Fibroblast of lung (primary cell): ENCODE data around the gene WDR64. TPM values are rescaled to one million over a fixed set of nuclear protein-coding genes. Genes with fewer than 3 reads are reported as not detected.

Source experiments
- DNase-seq, 2 donors: peaks; one replicate each; pipeline versions ENCODE4 v3.0.0 to v3.0.0-alpha.2; 2010; ENCODE audit warnings: low read depth in 2 of 2
- H2AFZ ChIP-seq: 2 replicates; pipeline ENCODE4 v1.5.1; 2012; ENCODE audit warnings: low read length, control low read depth, inconsistent platforms
- H3K27ac ChIP-seq: 2 replicates; pipeline ENCODE4 v1.5.1; 2011; ENCODE audit warnings: low read length, control low read depth; ENCODE audit not compliant: insufficient read depth
- H3K27me3 ChIP-seq: 2 replicates; pipeline ENCODE4 v1.5.1; 2011; ENCODE audit warnings: mild to moderate bottlenecking, low read length; ENCODE audit not compliant: control insufficient read depth, insufficient read depth
- H3K36me3 ChIP-seq: 2 replicates; pipeline ENCODE4 v1.5.1; 2011; ENCODE audit warnings: low read length; ENCODE audit not compliant: control insufficient read depth, insufficient read depth
- H3K4me1 ChIP-seq: 2 replicates; pipeline ENCODE4 v1.5.1; 2011; ENCODE audit warnings: low read length; ENCODE audit not compliant: control insufficient read depth, insufficient read depth; ENCODE audit errors: extremely low read depth
- H3K4me2 ChIP-seq: 2 replicates; pipeline ENCODE4 v1.5.1; 2011; ENCODE audit warnings: low read length, control low read depth; ENCODE audit not compliant: insufficient read depth; ENCODE audit errors: extremely low read depth
- H3K4me3 ChIP-seq, 4 experiments: fragments of 200-600 bp in 1 of 4; sonication (generic) in 1 of 4; replicated peaks in 1 of 4; 2 replicates each; pipeline ENCODE4 v1.5.1; 2011 to 2016; ENCODE audit warnings: low read length in 4 of 4, low read depth in 3 of 4, mild to moderate bottlenecking in 3 of 4, control low read depth in 2 of 4, inconsistent platforms in 1 of 4, mixed read lengths in 1 of 4; ENCODE audit not compliant: insufficient read depth in 1 of 4; ENCODE audit errors: control extremely low read depth in 1 of 4
- H3K79me2 ChIP-seq: 2 replicates; pipeline ENCODE4 v1.5.1; 2012; ENCODE audit warnings: mild to moderate bottlenecking, low read length, inconsistent platforms; ENCODE audit not compliant: control insufficient read depth, insufficient read depth
- H3K9ac ChIP-seq: 2 replicates; pipeline ENCODE4 v1.5.1; 2011; ENCODE audit warnings: mild to moderate bottlenecking, low read length, control low read depth; ENCODE audit not compliant: insufficient read depth
- H3K9me3 ChIP-seq: 2 replicates; pipeline ENCODE4 v1.5.1; 2012; ENCODE audit warnings: low read depth, low read length; ENCODE audit not compliant: control insufficient read depth, insufficient read depth
- H4K20me1 ChIP-seq: 2 replicates; pipeline ENCODE4 v1.5.1; 2011; ENCODE audit warnings: low read length; ENCODE audit not compliant: control insufficient read depth, insufficient read depth; ENCODE audit errors: extremely low read depth
- CTCF ChIP-seq, 2 donors: IDR thresholded peaks in 1 of 2; conservative IDR thresholded peaks in 1 of 2; 1 replicate in 1 of 2; 2 replicates in 1 of 2; pipeline ENCODE4 v1.5.1; 2011 to 2012; ENCODE audit warnings: low read length in 2 of 2, control low read depth in 1 of 2, inconsistent platforms in 1 of 2, low read depth in 1 of 2, mild to moderate bottlenecking in 1 of 2
- EZH2 ChIP-seq: IDR thresholded peaks from 2 replicates; pipeline ENCODE4 v1.5.1; 2012; ENCODE audit warnings: low read length, control low read depth, mild to moderate bottlenecking; ENCODE audit errors: missing control alignments
- polyA plus RNA-seq, 2 donors: library from polyadenylated mRNA; depleted of rRNA in 1 of 2; stranded (reverse) in 1 of 2; unstranded in 1 of 2; fragments of >200 nt; gene quantifications; 2 replicates each; pipeline ENCODE4 v1.2.1, GENCODE V29; 2011 to 2012; ENCODE audit warnings: missing spikeins in 1 of 2
- total RNA-seq: library from RNA; depleted of rRNA; stranded (reverse); fragments of >200 nt; gene quantifications from 2 replicates; pipeline ENCODE4 v1.2.1, GENCODE V29; 2014

WDR64 gene
- total and polyA plus RNA-seq, 2 donors (not counting 1 experiment from before 2014, with no cell fraction given) = not detected

GRCh38 chr1:241637046-241637590, 15.0 kb upstream of the WDR64 start:
- Histone ChIP-seq H3K9ac (no peak overlapping the region), H3K4me2 (peak overlapping the region; percentile 16), H3K4me1 (peaks cover 3% of the 10 kb centered on the region), H4K20me1 (no peaks in the 10 kb centered on the region), H3K4me3 (peak overlapping the region in 1 of 4 experiments; percentile 95), H3K79me2 (peaks cover 19% of the 10 kb centered on the region), H3K27ac (no peak overlapping the region), H3K27me3 (no peaks in the 10 kb centered on the region), H2AFZ (no peak overlapping the region), H3K36me3 (peaks cover 8% of the 10 kb centered on the region), H3K9me3 (no peaks in the 10 kb centered on the region)
- DNase-seq = peak in 1 of 2 donors; percentile 60
- TF ChIP-seq CTCF (conservative IDR thresholded peaks at IDR 0.05 in 1 of 2, IDR thresholded peaks at IDR 0.05 in 1 of 2; ENCODE audit: low read depth in 1 of 2, low read length in 2 of 2) (no peak), EZH2 (no peak)

- Histone ChIP-seq H3K27ac (no peak overlapping the region), H3K9me3 (no peaks in the 10 kb centered on the region), H3K4me3 (peak overlapping the region; percentile 5 to 95 (median 58)), H2AFZ (no peak overlapping the region), H3K36me3 (peaks cover 8% of the 10 kb centered on the region), H3K9ac (no peak overlapping the region), H3K4me1 (peaks cover 3% of the 10 kb centered on the region), H4K20me1 (no peaks in the 10 kb centered on the region), H3K4me2 (peak overlapping the region; percentile 85), H3K27me3 (no peaks in the 10 kb centered on the region), H3K79me2 (peaks cover 19% of the 10 kb centered on the region)
- peak; percentile 18 to 27 for DNase-seq
- TF ChIP-seq EZH2 = no peak
Measured at GRCh38 chr1:241637604-241638003, 14.5 kb upstream of the WDR64 start.

GRCh38 chr1:241638099-241638682, 13.9 kb upstream of the WDR64 start:
- Histone ChIP-seq H3K36me3 (peaks cover 8% of the 10 kb centered on the region), H3K9me3 (no peaks in the 10 kb centered on the region), H3K4me2 (peak overlapping the region; percentile 85), H3K4me3 (peak overlapping the region; percentile 5 to 95 (median 58)), H3K79me2 (peaks cover 19% of the 10 kb centered on the region), H4K20me1 (no peaks in the 10 kb centered on the region), H2AFZ (no peak overlapping the region), H3K9ac (no peak overlapping the region), H3K27ac (no peak overlapping the region), H3K27me3 (no peaks in the 10 kb centered on the region), H3K4me1 (peaks cover 3% of the 10 kb centered on the region)
- no peak for TF ChIP-seq CTCF (conservative IDR thresholded peaks at IDR 0.05 in 1 of 2, IDR thresholded peaks at IDR 0.05 in 1 of 2; ENCODE audit: low read depth in 1 of 2, low read length in 2 of 2)
- no peak for TF ChIP-seq EZH2
- DNase-seq = no peak
